K562 (cell line): Measurements from ENCODE around the gene ATP9B. TPM values are rescaled to one million over a fixed set of nuclear protein-coding genes. Genes with fewer than 3 reads are reported as not detected.

Experiments
- ATAC-seq: fragments of 200-7000 bp; cut with Tn5 transposase; 3 replicates; pipeline ENCODE4 v1.9.1; 2020; ENCODE audit warnings: moderate library complexity
- BruUV-seq: library from RNA; stranded (reverse); fragments of 400-500 nt; replicated peaks from 2 replicates; lab custom pipeline; 2021; lab: Mats Ljungman, UMichigan
- CTCF ChIA-PET: fragments of 300-600 bp; formaldehyde crosslinking; extraction: SDS; loops from one replicate; lab custom pipeline; 2021; ENCODE audit warnings: low intra/inter-chr PET ratio; lab: Yijun Ruan, JAX
- POLR2A ChIA-PET: fragments of 300-600, 350-650 bp; sonication (Branson Sonifier 250); formaldehyde crosslinking; extraction: SDS; loops from one replicate; lab custom pipeline; 2021; ENCODE audit warnings: antibody characterized with exemption, inconsistent platforms; lab: Yijun Ruan, JAX
- DNase-seq, 4 experiments: peaks; one replicate each; pipeline versions ENCODE4 v3.0.0 to v3.0.0-alpha.2; 2011 to 2018; ENCODE audit warnings: low spot score in 3 of 4, mixed read lengths in 3 of 4; ENCODE audit errors: extremely low read depth in 1 of 4
- FAIRE-seq: peaks from 2 replicates; lab custom pipeline; 2011; peaks lifted over from hg19 to GRCh38; lab: Jason Lieb, UNC
- H2AFZ ChIP-seq: 2 replicates; pipeline ENCODE4 v1.6.0; 2011; ENCODE audit warnings: low read depth, low read length, control low read depth, inconsistent platforms
- H3K27ac ChIP-seq: fragments of 200-600 bp; 3 replicates; pipeline ENCODE4 v1.8.0; 2011; ENCODE audit warnings: low read depth, mild to moderate bottlenecking, control low read depth, inconsistent platforms, low read length, moderate library complexity, mixed read lengths; ENCODE audit errors: extremely low read depth
- H3K27me3 ChIP-seq, 2 experiments: fragments of 300-600 bp in 1 of 2; 2 replicates in 1 of 2; 3 replicates in 1 of 2; pipeline versions ENCODE4 v1.6.0 to v1.8.0; 2011; ENCODE audit warnings: inconsistent platforms in 2 of 2, low read length in 2 of 2, mild to moderate bottlenecking in 1 of 2, mixed read lengths in 1 of 2, moderate library complexity in 1 of 2; ENCODE audit not compliant: control insufficient read depth in 2 of 2, insufficient read depth in 2 of 2
- H3K36me3 ChIP-seq: fragments of 300-600 bp; 3 replicates; pipeline ENCODE4 v1.8.0; 2011; ENCODE audit warnings: mild to moderate bottlenecking, low read length, inconsistent platforms; ENCODE audit not compliant: control insufficient read depth, insufficient read depth
- H3K4me1 ChIP-seq, 2 experiments: fragments of 200-600 bp in 1 of 2; replicated peaks in 1 of 2; 2 replicates in 1 of 2; 3 replicates in 1 of 2; pipeline versions ENCODE4 v1.5.1 to v1.8.0; 2011; ENCODE audit warnings: inconsistent platforms in 2 of 2, low read length in 2 of 2, mild to moderate bottlenecking in 1 of 2, mixed read lengths in 1 of 2, moderate library complexity in 1 of 2; ENCODE audit not compliant: control insufficient read depth in 2 of 2, insufficient read depth in 2 of 2
- H3K4me2 ChIP-seq: 2 replicates; pipeline ENCODE4 v1.6.1; 2011; ENCODE audit warnings: low read length, control low read depth, inconsistent platforms, mixed read lengths; ENCODE audit not compliant: insufficient read depth
- H3K4me3 ChIP-seq: fragments of 200-600 bp; sonication (generic), shearing (Covaris generic); 2 replicates; pipeline ENCODE4 v1.5.1; 2016; ENCODE audit warnings: control low read depth, inconsistent platforms
- H3K79me2 ChIP-seq: fragments of 200-600 bp; 3 replicates; pipeline ENCODE4 v1.8.0; 2011; ENCODE audit warnings: low read length, inconsistent platforms; ENCODE audit not compliant: control insufficient read depth, insufficient read depth
- H3K9ac ChIP-seq, 2 experiments: 2 replicates each; pipeline versions ENCODE4 v1.6.0 to v1.6.1; 2011; ENCODE audit warnings: low read depth in 2 of 2, low read length in 2 of 2, control low read depth in 1 of 2, inconsistent platforms in 1 of 2, mild to moderate bottlenecking in 1 of 2, mixed read lengths in 1 of 2; ENCODE audit not compliant: insufficient read depth in 1 of 2
- H3K9me1 ChIP-seq: one replicate; pipeline ENCODE4 v1.6.0; 2011; ENCODE audit warnings: inconsistent platforms, mild to moderate bottlenecking, low read length, moderate library complexity; ENCODE audit not compliant: control insufficient read depth, insufficient read depth
- H3K9me3 ChIP-seq: replicated peaks from 2 replicates; pipeline ENCODE4 v1.5.1; 2011; ENCODE audit warnings: low read depth, low read length, inconsistent platforms; ENCODE audit not compliant: control insufficient read depth, insufficient read depth
- H4K20me1 ChIP-seq: replicated peaks from 2 replicates; pipeline ENCODE4 v1.6.1; 2011; ENCODE audit warnings: low read length, inconsistent platforms, mixed read lengths; ENCODE audit not compliant: control insufficient read depth, insufficient read depth
- ARID2 ChIP-seq: fragments of 450-650 bp; IDR thresholded peaks from 2 replicates; pipeline ENCODE4 v1.6.1; 2017; ENCODE audit warnings: antibody characterized with exemption, mild to moderate bottlenecking
- BHLHE40 ChIP-seq: IDR thresholded peaks from 2 replicates; pipeline ENCODE4 v1.6.1; 2011; ENCODE audit warnings: low read length, improper control_type of control experiment
- E4F1 ChIP-seq: fragments of 250-450 bp; sonication (Bioruptor Pico); IDR thresholded peaks from 2 replicates; pipeline ENCODE4 v1.5.0; 2021; ENCODE audit warnings: mild to moderate bottlenecking, borderline replicate concordance
- FIP1L1 ChIP-seq: fragments of 200-400 bp; formaldehyde crosslinking; IDR thresholded peaks from 2 replicates; pipeline ENCODE4 v1.6.1; 2018; ENCODE audit warnings: mild to moderate bottlenecking, low read depth, low read length; ENCODE audit not compliant: poor library complexity, severe bottlenecking
- KDM1A ChIP-seq, 2 experiments: fragments of 450-650 bp; IDR thresholded peaks; 2 replicates each; pipeline ENCODE4 v1.6.1; 2016; ENCODE audit warnings: mild to moderate bottlenecking in 2 of 2
- NFE2 ChIP-seq: IDR thresholded peaks from 2 replicates; pipeline ENCODE4 v1.6.1; 2014; ENCODE audit warnings: antibody characterized with exemption, low read depth
- PTRF ChIP-seq: fragments of 450-650 bp; IDR thresholded peaks from 2 replicates; pipeline ENCODE4 v1.6.1; 2016; ENCODE audit warnings: mild to moderate bottlenecking, missing genetic modification characterization, missing compliant biosample characterization
- RUNX1 ChIP-seq: sonication (generic); IDR thresholded peaks from 2 replicates; pipeline ENCODE4 v1.6.1; 2016; ENCODE audit warnings: antibody characterized with exemption, low read depth
- ZFX ChIP-seq: sonication (generic); formaldehyde crosslinking; IDR thresholded peaks from 2 replicates; pipeline ENCODE4 v1.8.0; 2022; ENCODE audit warnings: mild to moderate bottlenecking, missing genetic modification reagents, moderate library complexity
- ZNF184 ChIP-seq: sonication (generic); formaldehyde crosslinking; IDR thresholded peaks from 2 replicates; pipeline ENCODE4 v1.5.0; 2020; ENCODE audit warnings: missing genetic modification reagents
- ZNF696 ChIP-seq: fragments of 250-450 bp; sonication (Bioruptor Pico); conservative IDR thresholded peaks from 2 replicates; pipeline ENCODE4 v1.4.0; 2020; ENCODE audit warnings: mild to moderate bottlenecking, moderate library complexity
- WGBS: fragments of 100-300 bp; shearing (Covaris generic); methylation state at CpG from one replicate; pipeline ENCODE4 v1.1.6; 2016; ENCODE audit warnings: low coverage, mixed read lengths; ENCODE audit not compliant: insufficient coverage; ENCODE audit errors: missing lambda C conversion rate; 5-methylcytosine and 5-hydroxymethylcytosine counted together
- in situ Hi-C: fragments of 300-500 bp; cut with MboI; formaldehyde crosslinking; loops from 4 replicates; pipeline ENCODE4 v1.15.0; 2018; ENCODE audit warnings: inconsistent platforms, mixed read lengths
- intact Hi-C: fragments of 100-400 bp; cut with micrococcal nuclease; formaldehyde crosslinking; loops from 2 replicates; pipeline ENCODE4 v1.14.2; 2022
- polyA plus RNA-seq, 8 experiments: library from polyadenylated mRNA; depleted of rRNA in 4 of 8; stranded (reverse) in 5 of 8; unstranded in 3 of 8; fragments of >200 nt; fragmentation: Nextera tagmentation in 2 of 8; fragmentation: Illumina TruSeq in 1 of 8; extraction: Ambion mirVana in 2 of 8; extraction: Trizol in 1 of 8; gene quantifications; 2 replicates each; pipeline versions ENCODE4 v1.2.1 to v1.2.3, GENCODE V29; 2011 to 2014; ENCODE audit warnings: inconsistent platforms in 1 of 8, missing spikeins in 1 of 8
- total RNA-seq, 7 experiments: library from RNA; depleted of rRNA in 6 of 7; stranded (reverse); fragments of >200 nt in 6 of 7; fragmentation: Illumina TruSeq in 2 of 7; extraction: Trizol in 2 of 7; gene quantifications; 2 replicates each; pipeline versions ENCODE4 v1.2.1 to v1.2.3, GENCODE V29; 2011 to 2021; ENCODE audit warnings: low replicate concordance in 1 of 7

ATP9B gene
- total and polyA plus RNA-seq, 9 of the 15 experiments (the other 6 are each of a cell fraction or from before 2014, with no cell fraction given): 0.66 to 13.2 (median 7.9) TPM

- in situ Hi-C loops (no loop called here), intact Hi-C loops (no loop called here)
- TF ChIP-seq ARID2 (no peak), E4F1 (no peak), PTRF (tag) (no peak), BHLHE40 (no peak), FIP1L1 (no peak), ZFX (no peak), RUNX1 (no peak), KDM1A (IDR thresholded peaks at IDR 0.05) (no peak), ZNF696 (no peak), NFE2 (no peak), ZNF184 (no peak)
- no peaks in the 10 kb centered on the region for H3K9me3 ChIP-seq
- no peaks in the 10 kb centered on the region for H3K27me3 ChIP-seq
- H3K9ac ChIP-seq: no peak overlapping the region
- ChIA-PET POLR2A (interaction anchor here (1.4 kb wide), 1 partner anchor 9 kb away, joined by 5 read pairs; no protein-coding TSS in a partner anchor), CTCF (no interaction called here)
- H2AFZ ChIP-seq: no peak overlapping the region
- H3K36me3 ChIP-seq: no peaks in the 10 kb centered on the region
- 79% methylated on average over 9 of the region's 12 CpGs for WGBS
- H3K9me1 ChIP-seq: no peaks in the 10 kb centered on the region
- DNase-seq: no peak
- H3K4me2 ChIP-seq: no peak overlapping the region
- no peak overlapping the region for H3K4me3 ChIP-seq
- H3K4me1 ChIP-seq: peaks cover 0 to 11% of the 10 kb centered on the region in 2 experiments; a peak in 2 of 5 replicates
- no peaks in the 10 kb centered on the region for H4K20me1 ChIP-seq
- no peak for ATAC-seq
- FAIRE-seq: no peak
- no peak overlapping the region for H3K27ac ChIP-seq
- no TSS peak for BruUV-seq
- no peaks in the 10 kb centered on the region for H3K79me2 ChIP-seq
Observed at GRCh38 chr18:79250301-79250981, 181.2 kb downstream of the ATP9B start.
